Activated T-cell treated with anti-CD3 and anti-CD28 coated beads, Interleukin-2, amount 50 U/mL, for 24 hours (primary cell): Measurements from ENCODE around the gene TECPR1.
A peak's percentile ranks its signal among the peaks of the same experiment; 100 is the strongest.

Experiments used
- DNase-seq: peaks from one replicate; pipeline ENCODE4 v3.0.0-alpha.2; 2020
- H3K27ac Mint-ChIP-seq: 2 replicates; pipeline ENCODE4 v1.8.0; 2020; ENCODE audit warnings: mild to moderate bottlenecking, mixed read lengths
- H3K27me3 Mint-ChIP-seq: 2 replicates; pipeline ENCODE4 v1.8.0; 2020; ENCODE audit warnings: mixed read lengths
- H3K36me3 Mint-ChIP-seq: 2 replicates; pipeline ENCODE4 v1.8.0; 2020; ENCODE audit warnings: low read depth, mixed read lengths
- H3K4me1 Mint-ChIP-seq: 2 replicates; pipeline ENCODE4 v1.8.0; 2020; ENCODE audit warnings: low read depth, mixed read lengths
- H3K4me3 Mint-ChIP-seq: 2 replicates; pipeline ENCODE4 v1.8.0; 2020; ENCODE audit warnings: mild to moderate bottlenecking, moderate library complexity, mixed read lengths
- H3K9me3 Mint-ChIP-seq: 2 replicates; pipeline ENCODE4 v1.8.0; 2020; ENCODE audit warnings: mixed read lengths

The TECPR1 gene

DNA sequence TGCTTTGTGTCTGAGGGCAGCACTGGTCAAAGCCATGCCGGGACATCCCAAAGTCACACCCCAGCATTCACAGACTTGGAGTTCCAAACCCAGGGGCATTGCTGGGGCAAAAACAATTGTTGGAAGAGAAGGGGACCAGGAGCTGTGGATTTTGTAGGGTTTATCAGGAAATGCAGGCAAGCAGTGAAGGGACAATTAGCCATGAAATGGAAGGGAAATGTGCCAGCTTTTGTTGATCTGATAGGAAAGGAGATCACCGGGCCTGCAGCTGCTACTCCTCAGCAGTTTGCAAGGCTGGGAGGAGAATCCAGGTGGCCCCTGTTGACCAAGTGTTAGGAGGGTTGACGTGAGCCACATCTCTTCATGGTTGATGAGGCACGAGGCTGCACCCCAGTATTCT, 26.9 kb upstream of the TECPR1 start:
- Mint-ChIP-seq H3K27me3 (no peaks in the 10 kb centered on the region), H3K9me3 (no peaks in the 10 kb centered on the region), H3K4me3 (no peak overlapping the region), H3K36me3 (peaks cover 14% of the 10 kb centered on the region), H3K27ac (no peak overlapping the region), H3K4me1 (peaks cover 22% of the 10 kb centered on the region)
- no peak for DNase-seq

DNA sequence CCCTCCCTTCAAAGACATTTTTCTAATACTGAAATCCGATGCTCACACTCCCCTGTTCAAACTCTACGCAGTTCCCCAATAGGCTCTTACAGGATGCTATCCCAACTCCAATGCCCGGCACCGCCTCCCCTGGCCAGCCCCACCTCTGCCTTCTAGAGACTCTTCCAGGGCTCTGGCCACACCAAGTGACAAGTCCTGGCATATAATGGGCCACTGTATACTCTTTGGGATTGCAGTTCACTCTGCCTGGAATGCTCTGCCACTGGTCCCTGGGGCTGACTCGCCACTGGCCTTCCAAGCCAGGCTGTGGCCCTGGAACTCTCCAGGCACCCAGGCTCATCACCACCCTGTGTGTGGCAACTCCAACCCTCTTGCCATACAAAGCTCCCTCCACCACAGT, 26.4 kb upstream of the TECPR1 start:
- peaks cover 17% of the 10 kb centered on the region for H3K4me1 Mint-ChIP-seq
- H3K36me3 Mint-ChIP-seq = peaks cover 9% of the 10 kb centered on the region
- no peaks in the 10 kb centered on the region for H3K27me3 Mint-ChIP-seq
- no peak for DNase-seq
- no peak overlapping the region for H3K27ac Mint-ChIP-seq
- no peaks in the 10 kb centered on the region for H3K9me3 Mint-ChIP-seq
- no peak overlapping the region for H3K4me3 Mint-ChIP-seq

DNA sequence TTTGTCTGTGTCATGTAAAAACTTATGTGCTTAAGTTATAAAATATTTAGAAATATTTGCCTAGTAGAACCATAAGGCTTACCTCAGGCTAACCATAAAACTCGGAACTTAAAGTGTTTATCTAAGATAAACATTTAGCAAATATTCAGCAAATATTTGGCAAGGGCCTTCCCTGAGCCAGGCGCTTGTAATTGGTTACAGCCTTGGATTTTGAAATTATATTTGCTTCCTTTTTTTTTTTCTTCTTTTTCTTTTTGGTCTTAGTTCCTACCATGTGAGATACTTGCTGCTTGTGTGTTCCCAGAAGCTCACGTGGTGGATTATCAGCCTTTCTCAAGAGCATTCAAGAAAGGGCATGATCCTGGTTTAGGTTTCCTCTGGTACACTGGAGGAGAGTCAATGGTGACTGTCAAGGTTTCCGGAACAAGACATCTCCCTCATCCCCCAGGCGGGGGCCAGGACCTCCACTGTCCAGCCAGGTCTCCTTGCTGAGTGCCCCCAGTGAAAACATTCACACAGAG, 24.3 kb upstream of the TECPR1 start:
- no peak overlapping the region for H3K27ac Mint-ChIP-seq
- no peaks in the 10 kb centered on the region for H3K9me3 Mint-ChIP-seq

DNA sequence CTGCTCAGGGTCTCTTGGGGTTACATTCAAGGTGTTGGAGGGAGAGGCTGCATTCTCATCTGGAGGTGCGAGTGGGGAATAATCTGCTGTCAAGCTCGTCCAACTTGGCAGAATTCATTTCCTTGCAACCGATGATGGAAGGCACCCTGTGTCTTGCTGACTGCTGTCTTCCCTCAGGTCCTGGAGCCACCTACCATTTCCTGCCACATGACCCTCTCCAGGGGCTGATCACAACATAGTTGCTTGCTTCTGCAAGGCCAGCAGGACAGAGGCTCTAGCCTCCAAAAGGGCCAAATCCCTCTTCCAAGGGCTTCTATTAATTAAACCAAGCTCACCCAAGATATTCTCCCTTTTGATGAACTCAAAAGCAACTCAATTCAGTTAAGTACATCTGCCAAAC, 15.3 kb upstream of the TECPR1 start:
- H3K27ac Mint-ChIP-seq = no peak overlapping the region
- peaks cover 23% of the 10 kb centered on the region for H3K36me3 Mint-ChIP-seq

More for the DNA sequence above, 24.3 kb upstream of the TECPR1 start:
- peaks cover 6% of the 10 kb centered on the region for H3K4me1 Mint-ChIP-seq
- H3K4me3 Mint-ChIP-seq = no peak overlapping the region
- no peak for DNase-seq
- H3K27me3 Mint-ChIP-seq = no peaks in the 10 kb centered on the region
- H3K36me3 Mint-ChIP-seq = peaks cover 2% of the 10 kb centered on the region

DNA sequence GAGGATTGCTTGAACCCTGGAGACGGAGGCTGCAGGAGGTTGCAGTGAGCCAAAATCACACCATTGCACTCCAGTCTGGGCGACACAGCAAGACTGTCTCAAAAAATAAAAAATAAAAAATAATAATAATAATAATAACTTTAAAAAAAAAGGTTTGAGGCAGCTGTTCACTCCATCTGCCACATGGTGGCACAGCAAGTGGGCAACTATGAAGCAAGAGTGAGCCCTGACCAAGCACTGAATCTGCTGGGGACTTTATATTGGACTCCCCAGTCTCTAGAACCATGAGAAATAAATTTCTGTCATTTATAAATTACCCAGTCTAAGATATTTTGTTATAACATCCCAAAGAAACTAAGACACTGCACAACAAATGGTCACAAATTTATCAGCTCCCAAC, 14.8 kb upstream of the TECPR1 start:
- Mint-ChIP-seq H3K27ac (no peak overlapping the region), H3K36me3 (peaks cover 26% of the 10 kb centered on the region), H3K9me3 (no peaks in the 10 kb centered on the region), H3K4me3 (no peak overlapping the region), H3K4me1 (peaks cover 9% of the 10 kb centered on the region), H3K27me3 (no peaks in the 10 kb centered on the region)
- no peak for DNase-seq

More for the DNA sequence above, 15.3 kb upstream of the TECPR1 start:
- DNase-seq = no peak
- Mint-ChIP-seq H3K9me3 (no peaks in the 10 kb centered on the region), H3K27me3 (no peaks in the 10 kb centered on the region), H3K4me1 (peaks cover 9% of the 10 kb centered on the region), H3K4me3 (no peak overlapping the region)

DNA sequence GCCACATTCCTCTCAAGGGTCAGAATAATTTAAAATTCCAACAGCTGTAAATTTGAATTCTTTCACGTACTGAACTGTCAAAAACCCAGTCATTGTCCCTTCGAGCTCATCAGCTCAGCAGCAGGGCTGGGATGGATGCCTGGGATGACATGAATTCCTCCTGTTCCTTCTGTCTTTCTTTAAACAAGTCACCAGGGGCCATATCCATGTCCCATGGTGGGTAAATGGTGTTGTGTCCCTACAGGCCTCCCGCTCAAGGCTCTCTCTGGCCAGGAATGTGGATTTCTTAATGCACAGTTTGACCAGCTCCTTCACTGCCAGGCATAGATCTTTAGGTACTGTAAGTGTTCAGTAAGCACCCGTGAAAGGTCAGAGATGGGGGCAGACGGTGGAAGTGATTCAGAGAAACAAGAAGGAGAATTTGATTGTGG, 13.8 kb upstream of the TECPR1 start:
- Mint-ChIP-seq H3K9me3 (no peaks in the 10 kb centered on the region), H3K4me1 (peaks cover 9% of the 10 kb centered on the region), H3K36me3 (peaks cover 35% of the 10 kb centered on the region), H3K4me3 (no peak overlapping the region), H3K27me3 (no peaks in the 10 kb centered on the region), H3K27ac (peak overlapping the region; percentile 13)
- no peak for DNase-seq

DNA sequence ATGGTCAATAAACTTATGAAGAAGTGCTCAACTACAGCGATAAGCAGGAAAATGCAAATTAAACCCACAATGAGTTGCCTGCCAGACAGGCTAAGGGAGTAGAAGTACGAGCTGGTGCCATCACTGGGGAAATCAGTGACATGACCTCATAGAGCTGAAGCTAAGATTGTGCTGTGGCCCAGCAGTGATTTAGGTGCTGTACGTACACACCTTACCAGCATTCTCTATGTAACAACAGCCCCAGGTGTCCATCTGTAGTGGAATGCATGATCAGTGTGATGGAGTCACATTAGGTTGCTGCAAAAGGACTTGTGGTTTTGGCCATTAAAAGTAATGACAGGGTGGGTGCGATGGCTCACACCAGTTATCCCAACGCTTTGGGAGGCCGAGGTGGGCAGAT, 5.7 kb upstream of the TECPR1 start:
- DNase-seq = no peak
- H3K27me3 Mint-ChIP-seq = no peaks in the 10 kb centered on the region
- H3K9me3 Mint-ChIP-seq = no peaks in the 10 kb centered on the region
- no peak overlapping the region for H3K4me3 Mint-ChIP-seq
- H3K27ac Mint-ChIP-seq = no peak overlapping the region
- peaks cover 64% of the 10 kb centered on the region for H3K36me3 Mint-ChIP-seq
- H3K4me1 Mint-ChIP-seq = peaks cover 24% of the 10 kb centered on the region

DNA sequence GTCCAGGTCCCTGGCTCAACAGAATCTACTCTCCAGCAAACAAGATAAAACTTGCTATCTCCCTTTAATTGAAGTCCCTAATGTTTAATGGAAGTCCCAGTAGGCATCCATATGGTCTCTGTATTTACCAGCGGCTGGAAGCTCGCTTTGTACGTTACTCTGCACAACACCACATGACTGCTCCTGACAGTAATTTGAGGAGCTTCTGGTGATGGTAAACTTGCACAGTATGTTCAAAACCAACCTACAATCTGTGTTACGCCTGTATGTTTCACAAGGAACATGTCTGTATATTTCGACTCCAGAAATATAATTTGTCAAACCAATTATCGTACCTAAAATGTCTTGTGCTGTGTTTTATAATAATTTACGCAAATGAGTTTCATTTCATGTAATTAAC, 4.4 kb upstream of the TECPR1 start:
- Mint-ChIP-seq H3K27ac (peak overlapping the region; percentile 52), H3K9me3 (no peaks in the 10 kb centered on the region), H3K4me1 (peaks cover 29% of the 10 kb centered on the region), H3K36me3 (peaks cover 62% of the 10 kb centered on the region), H3K27me3 (no peaks in the 10 kb centered on the region), H3K4me3 (no peak overlapping the region)
- no peak for DNase-seq

DNA sequence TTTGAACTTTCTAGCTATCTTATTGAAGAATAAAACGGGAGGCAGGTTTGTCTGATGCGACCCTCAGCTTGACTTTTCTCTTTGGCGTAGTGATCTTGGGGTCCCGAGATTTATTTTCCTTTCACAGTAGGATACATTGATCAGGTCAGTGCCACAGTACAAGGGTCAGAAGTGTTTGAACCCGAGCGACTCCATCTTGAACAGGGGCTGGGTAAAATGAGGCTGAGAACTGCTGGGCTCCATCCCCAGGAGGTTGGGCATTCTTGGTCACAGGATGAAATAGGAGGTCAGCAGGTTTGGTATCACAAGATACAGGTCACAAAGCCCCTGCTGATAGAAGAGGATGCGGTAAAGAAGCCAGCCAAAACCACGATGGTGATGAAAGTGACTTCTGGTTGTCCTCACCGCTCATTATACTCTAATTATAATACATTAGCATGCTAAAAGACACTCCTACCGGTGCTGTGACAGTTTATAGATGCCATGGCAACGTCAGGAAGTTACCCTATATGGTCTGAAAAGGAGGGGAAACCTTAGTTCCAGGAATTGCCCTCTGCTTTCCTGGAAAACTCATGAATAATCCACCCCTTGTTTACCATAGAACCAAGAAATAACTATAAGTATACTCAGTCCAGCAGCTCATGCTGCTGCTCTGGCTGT, 3.0 kb upstream of the TECPR1 start:
- H3K4me1 Mint-ChIP-seq = peaks cover 41% of the 10 kb centered on the region
- no peaks in the 10 kb centered on the region for H3K27me3 Mint-ChIP-seq
- no peak overlapping the region for H3K4me3 Mint-ChIP-seq
- no peak for DNase-seq
- no peaks in the 10 kb centered on the region for H3K9me3 Mint-ChIP-seq
- H3K36me3 Mint-ChIP-seq = peaks cover 55% of the 10 kb centered on the region
- H3K27ac Mint-ChIP-seq = peak overlapping the region; percentile 87

DNA sequence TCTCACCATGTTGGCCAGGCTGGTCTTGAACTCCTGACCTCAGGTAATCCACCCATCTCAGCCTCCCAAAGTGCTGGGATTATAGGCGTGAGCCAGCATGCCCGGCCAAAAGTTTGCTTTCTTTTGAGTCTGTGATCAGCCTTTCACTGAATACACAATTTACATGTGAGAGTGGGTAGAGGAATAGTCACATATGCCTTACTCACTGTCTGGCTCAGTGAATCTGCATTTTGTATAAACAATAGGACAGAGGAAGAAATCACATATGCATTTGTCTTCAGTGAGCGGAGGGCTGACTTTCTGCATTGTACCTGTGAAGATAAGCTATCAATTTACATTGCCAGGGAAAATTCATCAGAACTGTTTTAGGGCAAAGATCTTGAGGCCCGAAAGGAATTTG, 2.5 kb upstream of the TECPR1 start:
- no peak overlapping the region for H3K4me3 Mint-ChIP-seq
- peak overlapping the region; percentile 87 for H3K27ac Mint-ChIP-seq
- no peaks in the 10 kb centered on the region for H3K9me3 Mint-ChIP-seq
- H3K4me1 Mint-ChIP-seq = peaks cover 46% of the 10 kb centered on the region
- peaks cover 56% of the 10 kb centered on the region for H3K36me3 Mint-ChIP-seq
- DNase-seq = no peak
- no peaks in the 10 kb centered on the region for H3K27me3 Mint-ChIP-seq

DNA sequence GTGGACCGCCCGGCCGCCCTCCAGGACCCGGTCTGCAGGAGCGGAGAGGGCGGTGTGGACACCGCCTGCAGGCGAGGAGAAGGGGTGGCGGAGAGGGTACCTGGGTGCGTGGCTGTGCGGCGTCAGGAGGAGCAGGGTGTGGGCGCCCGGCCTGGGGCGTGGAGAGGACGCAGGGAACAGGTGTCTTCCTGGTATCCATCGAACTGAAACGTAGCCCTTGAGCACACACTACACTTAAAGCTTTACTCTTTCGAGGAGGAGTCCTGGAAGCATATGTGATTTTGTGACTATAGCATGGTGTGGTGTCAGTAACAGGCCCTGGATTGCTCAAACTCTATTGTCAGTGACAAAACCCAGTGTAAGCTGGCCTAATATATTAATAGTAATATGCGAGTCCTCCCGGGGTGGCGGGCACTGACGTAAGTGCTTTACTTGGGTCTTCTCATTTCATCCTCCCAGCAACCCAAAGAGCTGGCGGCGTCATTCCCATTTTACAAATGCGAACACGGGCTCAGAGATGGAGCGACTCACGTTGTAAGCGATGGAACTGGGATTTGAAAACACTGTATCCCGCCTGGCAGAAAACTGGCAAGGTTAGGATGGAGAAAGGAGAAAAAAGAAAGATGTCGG, 508 bp upstream of the TECPR1 start:
- H3K36me3 Mint-ChIP-seq = peaks cover 56% of the 10 kb centered on the region
- no peak for DNase-seq
- H3K27ac Mint-ChIP-seq = peak overlapping the region; percentile 97
- peaks cover 60% of the 10 kb centered on the region for H3K4me1 Mint-ChIP-seq
- peak overlapping the region; percentile 98 for H3K4me3 Mint-ChIP-seq
- no peaks in the 10 kb centered on the region for H3K27me3 Mint-ChIP-seq
- H3K9me3 Mint-ChIP-seq = no peaks in the 10 kb centered on the region

DNA sequence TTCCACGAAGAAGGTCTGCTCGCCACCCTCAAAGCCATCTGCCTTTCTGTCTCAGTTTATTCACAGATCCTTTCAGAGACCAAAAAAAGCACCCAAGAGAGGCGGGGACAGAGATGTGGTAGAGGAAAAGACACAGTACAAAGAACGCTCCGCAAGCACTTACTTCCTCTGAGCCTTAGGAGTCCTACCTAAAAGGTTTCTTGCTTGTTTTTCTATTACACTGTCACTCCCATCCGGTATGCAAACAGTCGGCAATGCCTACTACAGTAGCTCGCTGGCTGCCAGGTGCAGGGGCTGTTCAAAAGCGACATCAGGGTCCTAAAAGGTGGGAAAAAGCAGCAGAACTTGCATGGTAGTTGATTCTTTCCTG, 816 bp downstream of the TECPR1 start:
- Mint-ChIP-seq H3K27ac (peak overlapping the region; percentile 97), H3K4me3 (peak overlapping the region; percentile 98), H3K4me1 (peaks cover 62% of the 10 kb centered on the region), H3K9me3 (no peaks in the 10 kb centered on the region), H3K36me3 (peaks cover 47% of the 10 kb centered on the region), H3K27me3 (no peaks in the 10 kb centered on the region)
- peak; percentile 61 for DNase-seq

DNA sequence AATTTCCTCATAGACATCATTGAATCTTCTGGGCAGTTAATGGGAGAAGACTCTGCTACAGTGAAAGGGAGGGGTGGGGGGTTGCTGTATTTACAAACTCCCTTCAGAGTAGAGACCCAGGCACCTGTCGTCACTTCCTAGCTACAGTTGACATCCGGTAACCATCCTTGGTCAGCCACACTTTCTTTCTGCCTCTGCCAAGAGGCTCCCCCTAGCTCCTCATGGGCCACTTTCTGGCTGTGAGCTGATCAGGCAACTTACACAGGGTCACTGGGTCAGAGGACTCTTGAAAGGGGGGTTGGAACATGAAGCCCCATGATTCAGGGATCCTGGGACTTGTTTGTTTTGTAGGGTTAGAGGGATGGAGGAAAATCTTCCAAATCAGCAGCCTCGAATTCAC, 1.2 kb downstream of the TECPR1 start:
- Mint-ChIP-seq H3K36me3 (peaks cover 48% of the 10 kb centered on the region), H3K4me3 (peak overlapping the region; percentile 98), H3K27me3 (no peaks in the 10 kb centered on the region), H3K9me3 (no peaks in the 10 kb centered on the region), H3K27ac (peak overlapping the region; percentile 97), H3K4me1 (peaks cover 61% of the 10 kb centered on the region)
- peak; percentile 54 for DNase-seq

DNA sequence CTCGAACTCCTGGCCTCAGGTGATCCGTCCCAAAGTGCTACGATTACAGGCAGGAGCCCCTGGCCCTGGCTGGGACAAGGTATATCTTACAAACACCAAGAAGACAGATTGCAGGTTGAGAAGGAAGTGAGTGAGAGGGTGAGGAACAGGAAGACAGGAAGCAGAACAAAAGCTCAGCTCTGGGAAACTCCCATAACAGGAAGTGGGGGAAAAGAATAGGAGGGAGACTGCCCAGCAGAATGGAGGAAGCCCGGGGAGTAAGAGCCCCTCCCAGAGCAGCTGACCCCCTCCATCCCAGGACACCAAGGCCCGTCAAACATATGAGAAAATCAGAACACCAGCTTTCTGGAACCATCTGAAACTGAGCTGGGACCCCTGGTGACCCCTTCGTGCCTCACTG, 2.9 kb downstream of the TECPR1 start:
- no peak for DNase-seq
- Mint-ChIP-seq H3K4me3 (peak overlapping the region; percentile 49), H3K36me3 (peaks cover 55% of the 10 kb centered on the region), H3K27ac (peak overlapping the region; percentile 97), H3K4me1 (peaks cover 53% of the 10 kb centered on the region), H3K9me3 (no peaks in the 10 kb centered on the region), H3K27me3 (no peaks in the 10 kb centered on the region)

DNA sequence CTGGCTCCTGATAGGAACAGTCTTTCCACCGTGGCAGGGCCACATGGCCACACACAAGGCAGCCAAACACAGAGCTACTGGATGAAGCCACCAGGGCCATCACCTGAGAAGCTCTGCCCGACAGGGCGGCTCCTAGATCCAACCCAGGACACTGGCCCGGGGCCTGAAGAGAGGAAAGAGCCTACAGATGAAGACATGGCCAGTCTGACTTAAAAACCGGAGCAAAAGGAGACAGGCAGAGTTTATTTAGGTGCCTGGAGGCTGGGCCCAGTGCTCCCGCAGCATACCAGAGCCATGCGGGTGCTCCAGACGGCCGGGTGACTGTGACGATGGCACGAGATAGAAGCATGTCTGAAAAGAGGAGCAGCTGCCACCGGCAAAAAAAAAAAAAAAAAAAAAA, 3.9 kb downstream of the TECPR1 start:
- H3K9me3 Mint-ChIP-seq = no peaks in the 10 kb centered on the region
- DNase-seq = no peak
- H3K27me3 Mint-ChIP-seq = no peaks in the 10 kb centered on the region
- H3K4me3 Mint-ChIP-seq = no peak overlapping the region
- H3K4me1 Mint-ChIP-seq = peaks cover 49% of the 10 kb centered on the region
- H3K27ac Mint-ChIP-seq = peak overlapping the region; percentile 85
- H3K36me3 Mint-ChIP-seq = peaks cover 61% of the 10 kb centered on the region
